CD4-positive, alpha-beta T cell treated with Interferon alpha-2 for 1 hour (primary cell): ENCODE measurements around the gene RHBG.
A peak's percentile ranks its signal among the peaks of the same experiment; 100 is the strongest.

Experiments
- DNase-seq, 2 donors: peaks; one replicate each; pipeline ENCODE4 v3.0.0-alpha.2; 2020 to 2022

RHBG gene

GRCh38 chr1:156409439-156409838, 40.4 kb downstream of the RHBG start:
- no peak for DNase-seq

DNA sequence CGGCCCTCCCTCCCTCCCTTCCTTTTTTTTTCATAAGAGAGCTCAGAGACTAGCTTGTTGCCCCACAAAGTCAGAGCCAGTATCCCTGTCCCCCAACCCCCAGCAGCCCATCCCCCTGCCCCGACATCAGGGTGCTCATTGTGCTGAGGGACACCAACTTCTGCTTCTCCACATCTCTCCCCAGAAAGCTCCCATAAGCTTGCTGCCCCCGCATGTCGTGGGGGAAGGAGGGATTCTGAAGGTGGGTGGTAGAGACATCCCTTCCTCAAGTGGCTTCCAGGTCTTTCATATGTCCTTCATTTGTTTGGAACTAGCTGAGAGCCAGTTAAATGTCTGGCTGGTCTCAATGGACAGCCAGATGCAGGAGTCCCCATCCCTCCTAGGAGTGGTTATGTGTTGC, 41.2 kb downstream of the RHBG start:
- no peak for DNase-seq

GRCh38 chr1:156410740-156411139, 41.7 kb downstream of the RHBG start:
- DNase-seq = no peak

GRCh38 chr1:156412653-156413321, 43.8 kb downstream of the RHBG start:
- DNase-seq = no peak

GRCh38 chr1:156413391-156414246, 44.6 kb downstream of the RHBG start:
- no peak for DNase-seq

- no peak for DNase-seq
These were observed 45.6 kb downstream of the RHBG start for GRCh38 chr1:156414461-156415064.

DNA sequence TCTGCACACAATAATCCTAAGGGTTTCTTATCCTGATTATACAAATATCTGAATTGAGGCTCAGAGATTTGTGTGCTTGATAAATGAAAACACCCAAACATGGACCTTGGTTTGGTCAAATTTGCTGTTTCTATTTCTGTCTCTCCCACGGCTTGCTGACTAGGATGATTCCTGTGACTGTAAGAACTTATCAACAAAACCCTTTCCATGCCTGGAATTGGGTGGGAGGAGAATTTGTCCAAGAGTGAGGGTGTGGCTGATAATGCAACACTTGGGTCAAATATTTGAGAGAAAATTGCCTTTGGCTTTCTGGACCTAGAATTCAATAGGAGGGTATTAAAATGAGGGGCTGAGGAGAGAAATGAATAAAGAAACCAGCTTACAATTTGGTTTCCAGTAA, 48.0 kb downstream of the RHBG start:
- no peak for DNase-seq

GRCh38 chr1:156417401-156418020, 48.5 kb downstream of the RHBG start:
- DNase-seq = no peak

GRCh38 chr1:156418416-156419070, 49.5 kb downstream of the RHBG start:
- DNase-seq = no peak

GRCh38 chr1:156419854-156420204, 50.8 kb downstream of the RHBG start:
- DNase-seq = peak; percentile 18 to 54

DNA sequence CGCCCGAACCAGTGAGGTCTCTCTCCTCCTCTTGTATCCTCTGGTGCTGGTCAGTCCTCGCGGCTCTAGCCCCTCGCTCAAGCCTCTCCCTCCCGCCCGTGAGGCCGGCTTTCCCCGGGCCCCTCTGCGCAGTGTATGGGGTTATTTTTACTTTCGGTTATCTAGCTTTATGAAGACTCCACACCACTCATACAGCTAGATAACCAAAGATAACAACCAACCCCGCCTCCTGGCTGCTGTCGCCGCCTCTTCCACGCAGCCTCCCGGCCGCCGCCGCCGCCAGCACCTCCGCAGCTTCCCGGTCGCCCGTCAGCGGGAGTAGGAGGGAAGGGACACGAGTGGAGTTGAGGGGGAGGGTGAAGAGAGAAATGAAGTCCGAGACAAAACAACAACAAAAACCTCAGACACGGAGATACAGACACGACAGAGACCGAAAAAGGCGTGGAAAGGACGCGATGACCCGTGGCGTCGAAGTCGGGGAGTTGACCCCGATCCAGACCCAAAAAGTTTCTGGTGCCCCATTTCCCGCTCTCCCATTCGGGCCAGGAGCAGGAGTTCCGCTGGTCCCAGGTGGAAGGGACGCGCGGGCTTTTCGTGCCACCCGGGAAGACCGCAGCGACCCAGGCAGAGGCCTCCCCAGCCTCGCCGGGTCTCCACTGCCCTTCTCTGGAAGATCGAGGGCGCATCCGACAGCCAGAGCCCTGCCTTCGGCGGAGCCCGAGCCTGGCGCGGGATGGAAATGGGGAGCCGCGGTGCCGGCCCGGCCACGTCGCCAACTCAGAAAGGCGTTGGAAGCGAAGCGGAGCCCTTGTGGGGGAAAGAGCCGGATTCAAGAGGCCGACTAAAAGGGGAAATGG, 51.4 kb downstream of the RHBG start:
- DNase-seq = peak; percentile 33 to 73

GRCh38 chr1:156421062-156421938, 52.3 kb downstream of the RHBG start:
- peak; percentile 77 to 83 for DNase-seq

DNA sequence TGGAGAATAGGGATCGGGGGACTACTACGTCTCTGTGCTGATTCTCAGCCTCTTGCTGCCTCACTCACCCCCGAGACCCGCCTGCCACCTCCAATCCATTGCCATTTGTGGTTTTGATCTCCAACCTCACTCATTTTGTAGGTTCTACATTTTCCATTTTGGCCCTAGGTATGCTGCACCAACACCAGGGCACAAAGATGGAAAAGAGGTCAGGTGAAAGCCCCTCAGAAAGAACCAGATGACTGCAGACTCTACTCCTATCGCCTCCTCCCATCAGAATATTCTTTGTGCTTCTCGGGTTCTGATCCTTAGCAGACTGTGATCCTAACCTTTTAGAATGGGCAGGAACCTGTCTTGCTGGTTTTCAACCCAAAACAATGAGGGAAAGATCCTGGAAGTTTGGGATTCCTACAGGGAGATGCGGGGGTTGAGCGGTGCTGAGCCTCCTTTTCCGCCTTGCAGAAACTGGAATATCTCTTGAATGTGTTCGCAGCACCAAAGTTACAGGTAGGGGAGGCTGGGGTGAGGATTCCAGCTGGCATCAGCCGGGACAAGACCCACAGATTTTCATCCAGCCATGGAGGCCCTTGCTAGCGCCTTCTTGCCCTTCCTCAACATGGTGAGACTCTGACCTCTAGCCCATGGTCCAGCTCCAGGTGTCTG, 53.1 kb downstream of the RHBG start:
- DNase-seq = no peak

GRCh38 chr1:156422602-156423091, 53.6 kb downstream of the RHBG start:
- no peak for DNase-seq

- no peak for DNase-seq
These were observed 54.7 kb downstream of the RHBG start for GRCh38 chr1:156423422-156424352.

DNA sequence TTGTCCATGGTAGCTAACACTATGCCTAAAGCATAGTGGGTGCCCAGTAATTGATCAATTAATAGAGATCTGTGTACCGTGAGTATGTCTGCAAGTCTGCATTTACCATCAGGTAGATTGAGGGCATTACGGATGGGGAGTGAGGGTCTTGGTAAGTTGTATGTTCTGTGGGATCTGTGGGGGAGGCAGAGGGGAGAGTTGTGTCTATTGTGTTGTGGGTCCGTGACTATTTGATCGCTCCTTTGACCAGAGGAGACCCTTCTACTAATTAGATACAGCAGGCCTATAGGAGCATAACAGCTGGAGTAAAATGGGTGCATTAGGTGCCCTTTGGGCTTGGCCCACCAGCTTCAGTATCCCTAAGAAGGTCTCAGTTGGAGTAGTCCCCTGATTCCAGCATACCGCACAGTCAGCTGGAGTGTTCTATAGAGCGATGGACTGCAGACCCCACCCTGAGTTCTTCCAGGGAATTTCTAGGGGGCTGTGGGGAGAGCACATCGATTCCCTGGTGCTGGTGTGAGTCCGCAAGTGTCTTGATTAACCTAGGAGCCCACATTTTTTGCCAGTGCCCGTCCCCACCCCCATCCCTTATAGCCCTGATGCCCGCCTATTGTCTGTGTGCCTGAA, 55.9 kb downstream of the RHBG start:
- no peak for DNase-seq

DNA sequence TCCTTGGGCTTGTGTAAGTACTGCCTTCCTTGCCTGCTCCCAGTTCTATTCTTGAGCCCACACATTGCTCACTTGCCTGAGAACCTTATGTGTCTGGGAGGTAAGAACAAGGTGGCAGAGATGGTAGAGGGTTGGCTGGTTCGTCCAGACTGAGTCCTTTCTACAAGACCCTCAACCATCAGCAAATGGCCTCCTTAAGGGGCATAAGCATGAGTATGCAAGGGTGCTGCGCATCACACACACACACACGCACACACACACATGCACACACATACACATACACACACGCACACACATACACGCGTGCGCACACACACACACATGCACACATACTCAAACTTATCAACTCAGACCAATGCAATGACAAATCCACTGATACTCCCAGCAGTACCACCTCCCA, 56.9 kb downstream of the RHBG start:
- DNase-seq = no peak

- no peak for DNase-seq
These were observed 58.9 kb downstream of the RHBG start for GRCh38 chr1:156427957-156428356.
